ENCODE data around the gene CCDC12. TPM values are rescaled to one million over a fixed set of nuclear protein-coding genes. Genes with fewer than 3 reads are reported as not detected.

The CCDC12 gene
- total RNA-seq, 4 donors from 2014 or later, result 14.3 to 52.2 (median 42.0) TPM

DNA sequence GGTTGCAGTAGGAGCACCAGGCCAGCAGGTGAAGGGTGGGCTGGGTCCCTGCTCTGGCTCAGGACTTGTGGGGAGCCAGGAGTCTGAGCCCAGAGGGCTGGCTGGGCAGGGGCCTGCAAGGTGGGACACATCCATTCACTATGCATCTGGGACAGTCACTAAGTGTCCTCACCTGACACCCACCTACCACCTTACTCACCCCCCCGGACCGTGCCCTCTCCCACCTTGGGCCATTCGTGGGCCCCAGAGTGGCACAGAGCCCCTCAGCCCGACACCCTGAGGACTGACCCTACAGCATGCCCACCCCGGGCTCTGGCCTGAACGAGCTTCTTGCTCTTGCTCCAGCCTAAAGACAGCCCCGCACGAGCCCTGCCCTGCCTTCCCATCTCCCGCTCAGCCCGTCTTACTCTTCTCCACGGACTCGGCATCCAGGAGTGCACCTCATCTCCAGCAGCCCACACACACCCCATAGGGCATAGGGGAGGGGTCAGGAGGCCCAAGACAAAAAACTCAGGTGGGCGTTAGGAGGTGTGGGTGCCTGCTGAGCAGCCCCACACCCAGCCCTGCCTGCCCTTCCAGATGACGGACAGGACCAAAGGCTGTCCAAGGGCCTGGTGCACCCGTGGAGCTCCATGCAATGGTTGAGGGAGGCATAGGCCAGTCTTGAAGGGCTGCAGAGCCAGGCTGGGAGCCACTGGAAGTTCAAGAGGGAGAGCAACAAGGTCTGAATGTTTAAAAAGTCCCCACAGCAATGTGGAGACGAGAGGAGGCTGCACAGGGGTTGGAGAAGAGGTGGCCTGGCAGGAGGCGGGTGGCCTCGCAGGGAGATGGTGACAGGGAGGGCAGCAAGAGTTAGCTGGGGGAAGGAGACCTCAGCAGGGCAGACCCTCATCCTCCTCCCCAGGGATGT, 72.0 kb downstream of the CCDC12 start:
- no peaks in the 10 kb centered on the region for H3K9me3 ChIP-seq
- WGBS, 2 donors (ENCODE audit: low coverage in 1 of 2), result 74 to 86% methylated on average over 5 to 8 of the region's 18 CpGs

DNA sequence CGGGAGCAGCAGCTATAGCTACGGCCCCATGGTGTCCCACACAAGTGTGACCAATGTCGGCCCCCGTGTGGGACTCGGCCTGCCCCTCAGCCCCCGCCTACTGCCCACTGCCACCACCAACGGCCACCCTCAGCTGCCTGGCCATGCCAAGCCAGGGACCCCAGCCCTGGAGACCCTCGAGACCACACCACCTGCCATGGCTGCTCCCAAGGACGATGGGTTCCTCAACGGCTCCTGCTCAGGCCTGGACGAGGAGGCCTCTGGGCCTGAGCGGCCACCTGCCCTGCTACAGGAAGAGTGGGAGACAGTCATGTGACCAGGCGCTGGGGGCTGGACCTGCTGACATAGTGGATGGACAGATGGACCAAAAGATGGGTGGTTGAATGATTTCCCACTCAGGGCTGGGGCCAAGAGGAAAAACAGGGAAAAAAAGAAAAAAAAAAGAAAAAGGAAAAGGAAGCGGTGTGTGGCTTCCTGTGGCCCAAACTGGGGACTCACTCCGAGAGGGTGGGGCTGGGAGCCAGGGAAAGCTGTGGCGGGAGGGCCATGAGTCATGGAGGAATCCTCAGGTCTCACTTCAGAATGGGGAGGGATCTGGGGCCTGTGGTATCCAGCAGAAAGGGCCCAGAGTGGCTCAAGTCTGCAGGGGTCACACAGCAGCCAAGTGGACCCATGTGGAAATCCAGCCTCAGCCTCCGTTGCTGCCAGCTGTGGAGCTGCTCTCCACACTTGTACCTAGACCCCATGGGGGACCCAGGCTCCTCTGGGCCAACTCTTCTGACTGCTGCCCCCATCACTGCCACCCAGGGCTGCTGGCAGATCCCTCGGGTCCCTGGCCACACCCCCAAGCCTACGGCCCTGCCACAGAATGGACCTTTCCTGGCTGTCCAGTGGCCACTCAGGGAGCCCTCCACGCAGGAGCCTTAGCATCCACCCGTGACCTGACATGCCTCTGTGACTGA, 72.9 kb downstream of the CCDC12 start:
- Histone ChIP-seq H3K9me3 (no peaks in the 10 kb centered on the region), H3K36me3 (no peaks in the 10 kb centered on the region), H3K27ac (no peak overlapping the region), H3K27me3 (peaks cover 37% of the 10 kb centered on the region), H3K4me1 (peaks cover 0 to 13% (median 10%) of the 10 kb centered on the region in 3 donors), H3K4me3 (no peak overlapping the region)
- no peak for ATAC-seq
- 61 to 66% methylated on average over 3 to 6 of the region's 21 CpGs for WGBS, 2 donors (ENCODE audit: low coverage in 1 of 2)
- no peak for TF ChIP-seq POLR2AphosphoS5 (IDR thresholded peaks at IDR 0.05)
- TF ChIP-seq, protein P1, sequence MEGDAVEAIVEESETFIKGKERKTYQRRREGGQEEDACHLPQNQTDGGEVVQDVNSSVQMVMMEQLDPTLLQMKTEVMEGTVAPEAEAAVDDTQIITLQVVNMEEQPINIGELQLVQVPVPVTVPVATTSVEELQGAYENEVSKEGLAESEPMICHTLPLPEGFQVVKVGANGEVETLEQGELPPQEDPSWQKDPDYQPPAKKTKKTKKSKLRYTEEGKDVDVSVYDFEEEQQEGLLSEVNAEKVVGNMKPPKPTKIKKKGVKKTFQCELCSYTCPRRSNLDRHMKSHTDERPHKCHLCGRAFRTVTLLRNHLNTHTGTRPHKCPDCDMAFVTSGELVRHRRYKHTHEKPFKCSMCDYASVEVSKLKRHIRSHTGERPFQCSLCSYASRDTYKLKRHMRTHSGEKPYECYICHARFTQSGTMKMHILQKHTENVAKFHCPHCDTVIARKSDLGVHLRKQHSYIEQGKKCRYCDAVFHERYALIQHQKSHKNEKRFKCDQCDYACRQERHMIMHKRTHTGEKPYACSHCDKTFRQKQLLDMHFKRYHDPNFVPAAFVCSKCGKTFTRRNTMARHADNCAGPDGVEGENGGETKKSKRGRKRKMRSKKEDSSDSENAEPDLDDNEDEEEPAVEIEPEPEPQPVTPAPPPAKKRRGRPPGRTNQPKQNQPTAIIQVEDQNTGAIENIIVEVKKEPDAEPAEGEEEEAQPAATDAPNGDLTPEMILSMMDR (IDR thresholded peaks at IDR 0.05), result no peak
- no peak for TF ChIP-seq EP300 (IDR thresholded peaks at IDR 0.05)
- no peak for TF ChIP-seq POLR2A (IDR thresholded peaks at IDR 0.05)

More for the DNA sequence above, 72.0 kb downstream of the CCDC12 start:
- TF ChIP-seq POLR2A (IDR thresholded peaks at IDR 0.05) (no peak), EP300 (IDR thresholded peaks at IDR 0.05) (no peak), POLR2AphosphoS5 (IDR thresholded peaks at IDR 0.05) (no peak)
- TF ChIP-seq, protein P1 (IDR thresholded peaks at IDR 0.05), result no peak
- H3K27ac ChIP-seq, result no peak overlapping the region
- peaks cover 0 to 16% (median 13%) of the 10 kb centered on the region in 3 donors for H3K4me1 ChIP-seq
- ATAC-seq, result no peak
- H3K27me3 ChIP-seq, result peaks cover 27% of the 10 kb centered on the region
- H3K4me3 ChIP-seq, result no peak overlapping the region
- no peaks in the 10 kb centered on the region for H3K36me3 ChIP-seq

- no peak for ATAC-seq
- peaks cover 47% of the 10 kb centered on the region for H3K27me3 ChIP-seq
- no peaks in the 10 kb centered on the region for H3K36me3 ChIP-seq
- peaks cover 0 to 14% (median 9%) of the 10 kb centered on the region in 3 donors for H3K4me1 ChIP-seq
- WGBS, 2 donors (ENCODE audit: low coverage in 1 of 2), result 81 to 91% methylated on average over 3 to 5 of the region's 15 CpGs
- no peak for TF ChIP-seq POLR2A (IDR thresholded peaks at IDR 0.05)
- TF ChIP-seq EP300 (IDR thresholded peaks at IDR 0.05), result no peak
- H3K4me3 ChIP-seq, result no peak overlapping the region
- H3K9me3 ChIP-seq, result no peaks in the 10 kb centered on the region
- no peak overlapping the region for H3K27ac ChIP-seq
Observed at GRCh38 chr3:46902188-46902631, 74.3 kb downstream of the CCDC12 start.

DNA sequence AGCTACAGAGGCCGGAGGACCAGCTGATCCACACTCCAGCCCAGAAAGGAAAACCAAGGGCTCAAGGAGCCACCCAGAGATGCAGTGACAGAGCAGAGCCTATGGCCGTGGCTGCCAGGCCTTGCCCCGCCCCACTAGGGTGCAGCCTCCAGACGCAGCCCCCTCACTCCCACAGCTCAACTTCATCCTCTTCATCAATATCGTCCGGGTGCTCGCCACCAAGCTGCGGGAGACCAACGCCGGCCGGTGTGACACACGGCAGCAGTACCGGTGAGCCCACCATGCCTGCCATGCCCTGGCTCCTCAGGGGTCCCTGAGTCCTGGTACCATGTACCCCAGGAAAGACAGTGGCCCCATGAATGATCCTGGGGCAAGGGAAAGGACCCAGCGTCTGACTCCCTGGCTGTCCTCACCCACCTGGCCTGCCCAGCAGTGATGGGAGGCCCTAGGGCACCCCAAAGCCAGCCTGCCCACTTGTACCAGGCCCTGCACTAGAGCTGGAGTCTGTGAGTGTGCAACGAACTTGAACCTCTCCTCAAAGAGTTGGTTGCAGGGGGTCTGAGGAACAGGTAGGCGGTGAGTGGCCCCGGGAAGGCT, 74.9 kb downstream of the CCDC12 start:
- no peak for ATAC-seq
- TF ChIP-seq, protein P1 (IDR thresholded peaks at IDR 0.05), result no peak
- TF ChIP-seq POLR2AphosphoS5 (IDR thresholded peaks at IDR 0.05), result no peak
- TF ChIP-seq EP300 (IDR thresholded peaks at IDR 0.05), result no peak
- no peak for TF ChIP-seq POLR2A (IDR thresholded peaks at IDR 0.05)
- no CpG with 5 or more reads among the region's 17 CpGs for WGBS, 2 donors (ENCODE audit: low coverage in 1 of 2)
- H3K27ac ChIP-seq, result no peak overlapping the region
- H3K36me3 ChIP-seq, result no peaks in the 10 kb centered on the region
- no peaks in the 10 kb centered on the region for H3K9me3 ChIP-seq
- H3K27me3 ChIP-seq, result peaks cover 43% of the 10 kb centered on the region
- H3K4me1 ChIP-seq, result peaks cover 0 to 14% (median 9%) of the 10 kb centered on the region in 3 donors
- no peak overlapping the region for H3K4me3 ChIP-seq

DNA sequence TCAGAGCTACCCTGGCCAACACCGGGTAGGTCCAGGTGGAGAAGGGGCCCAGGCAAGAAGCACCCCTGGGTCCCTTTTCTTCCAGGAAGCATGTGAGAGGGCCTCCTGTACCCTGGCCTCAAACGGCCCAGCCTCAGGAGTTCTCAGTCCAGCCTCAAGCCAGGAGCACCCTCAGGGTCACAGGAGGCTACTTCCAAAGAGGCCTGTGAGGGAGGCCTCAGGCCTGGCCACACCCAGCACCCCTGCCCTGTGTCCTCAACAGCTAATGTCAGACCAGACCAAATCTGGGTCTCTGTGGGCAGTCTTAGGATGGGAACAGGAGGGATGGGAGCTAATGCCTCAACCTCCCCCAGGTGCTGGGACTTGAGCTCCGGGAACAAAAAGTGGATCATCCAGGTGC, 75.5 kb downstream of the CCDC12 start:
- no peak overlapping the region for H3K27ac ChIP-seq
- TF ChIP-seq, protein P1 (IDR thresholded peaks at IDR 0.05), result no peak
- no peak for TF ChIP-seq POLR2AphosphoS5 (IDR thresholded peaks at IDR 0.05)
- TF ChIP-seq POLR2A (IDR thresholded peaks at IDR 0.05), result no peak
- no peak for TF ChIP-seq EP300 (IDR thresholded peaks at IDR 0.05)
- ATAC-seq, result no peak
- H3K27me3 ChIP-seq, result peaks cover 37% of the 10 kb centered on the region
- no peak overlapping the region for H3K4me3 ChIP-seq
- no peaks in the 10 kb centered on the region for H3K9me3 ChIP-seq
- H3K4me1 ChIP-seq, result peaks cover 0 to 14% (median 9%) of the 10 kb centered on the region in 3 donors
- no CpG with 5 or more reads among the region's 3 CpGs for WGBS, 2 donors (ENCODE audit: low coverage in 1 of 2)
- H3K36me3 ChIP-seq, result no peaks in the 10 kb centered on the region

Data from gastroesophageal sphincter (tissue), 4 donors.